A549 (cell line): ENCODE data around the gene ANK3. TPM values are rescaled to one million over a fixed set of nuclear protein-coding genes. Genes with fewer than 3 reads are reported as not detected.

Experiments
- ATAC-seq, 2 experiments: fragments of 200-7000 bp in 1 of 2; fragments of >200 bp in 1 of 2; cut with Nextera tagmentation in 1 of 2; cut with Tn5 transposase in 1 of 2; 3 replicates each; pipeline versions ENCODE4 v1.8.0 to v1.9.1; 2018 to 2020; ENCODE audit warnings: mild to moderate bottlenecking in 1 of 2, moderate library complexity in 1 of 2
- CTCF ChIA-PET: fragments of 300-600 bp; sonication (Branson Sonifier 250); formaldehyde crosslinking; extraction: SDS; loops from one replicate; lab custom pipeline; 2021; ENCODE audit warnings: antibody characterized with exemption, inconsistent platforms; lab: Yijun Ruan, JAX
- POLR2A ChIA-PET: fragments of 350-600 bp; formaldehyde crosslinking; extraction: SDS; loops from one replicate; lab custom pipeline; 2021; ENCODE audit warnings: antibody characterized with exemption, inconsistent platforms; lab: Yijun Ruan, JAX
- DNase-seq, 2 experiments: peaks; one replicate each; pipeline versions ENCODE4 v3.0.0 to v3.0.0-alpha.2; 2011 to 2016; ENCODE audit warnings: low read depth in 1 of 2, low spot score in 1 of 2
- FAIRE-seq: peaks from 2 replicates; lab custom pipeline; 2011; peaks lifted over from hg19 to GRCh38; lab: Jason Lieb, UNC
- H3K27ac ChIP-seq, 2 experiments: fragments of >200 bp; sonication (Bioruptor Twin); formaldehyde crosslinking; 3 replicates each; pipeline ENCODE4 v1.5.1; 2016 to 2017
- H3K4me1 ChIP-seq: fragments of >200 bp; sonication (Bioruptor Twin); formaldehyde crosslinking; 3 replicates; pipeline ENCODE4 v1.6.1; 2016
- H3K4me2 ChIP-seq: fragments of >200 bp; sonication (Bioruptor Twin); formaldehyde crosslinking; 3 replicates; pipeline ENCODE4 v1.6.1; 2016
- H3K4me3 ChIP-seq: fragments of >200 bp; sonication (Bioruptor Twin); formaldehyde crosslinking; 3 replicates; pipeline ENCODE4 v1.5.1; 2016
- H3K9me3 ChIP-seq: fragments of >200 bp; sonication (Bioruptor Twin); formaldehyde crosslinking; 3 replicates; pipeline ENCODE4 v1.6.1; 2016
- BHLHE40 ChIP-seq: IDR thresholded peaks from 2 replicates; pipeline ENCODE4 v1.6.1; 2012; ENCODE audit warnings: low read depth, low read length, inconsistent platforms
- CBX2 ChIP-seq: fragments of 200-600 bp; sonication (generic); IDR thresholded peaks from 2 replicates; pipeline ENCODE4 v1.6.1; 2016; ENCODE audit warnings: low read depth, mild to moderate bottlenecking, borderline replicate concordance
- CBX8 ChIP-seq: fragments of 200-600 bp; sonication (generic); IDR thresholded peaks from 2 replicates; pipeline ENCODE4 v1.6.1; 2016
- FOSB ChIP-seq: fragments of 250-450 bp; sonication (Bioruptor Pico); IDR thresholded peaks from 2 replicates; pipeline ENCODE4 v1.5.0; 2020; ENCODE audit warnings: mild to moderate bottlenecking, moderate library complexity
- FOXS1 ChIP-seq: fragments of 250-450 bp; sonication (Bioruptor Pico); IDR thresholded peaks from 2 replicates; pipeline ENCODE4 v1.5.0; 2020; ENCODE audit warnings: mild to moderate bottlenecking, moderate library complexity
- HDAC2 ChIP-seq: fragments of 200-600 bp; sonication (generic); IDR thresholded peaks from 2 replicates; pipeline ENCODE4 v1.6.1; 2016
- HEYL ChIP-seq: fragments of 250-450 bp; sonication (Bioruptor Pico); IDR thresholded peaks from 2 replicates; pipeline ENCODE4 v1.8.0; 2021; ENCODE audit warnings: mild to moderate bottlenecking, moderate library complexity
- HOXA7 ChIP-seq: fragments of 250-450 bp; sonication (Bioruptor Pico); IDR thresholded peaks from 2 replicates; pipeline ENCODE4 v1.5.0; 2020; ENCODE audit warnings: mild to moderate bottlenecking, moderate library complexity
- JUNB ChIP-seq: fragments of >200 bp; sonication (Bioruptor Twin); formaldehyde crosslinking; IDR thresholded peaks from 2 replicates; pipeline ENCODE4 v1.6.1; 2016
- KDM5A ChIP-seq: fragments of 200-600 bp; sonication (generic); IDR thresholded peaks from 2 replicates; pipeline ENCODE4 v1.6.1; 2016; ENCODE audit warnings: antibody characterized with exemption, mild to moderate bottlenecking
- MAZ ChIP-seq: fragments of 150-350 bp; IDR thresholded peaks from 2 replicates; pipeline ENCODE4 v1.6.1; 2014; ENCODE audit warnings: antibody characterized with exemption, low read depth, low read length, borderline replicate concordance
- MYC ChIP-seq: IDR thresholded peaks from 2 replicates; pipeline ENCODE4 v1.6.1; 2012; ENCODE audit warnings: mild to moderate bottlenecking, inconsistent platforms, low read length, improper control_type of control experiment, borderline replicate concordance
- NFE2L2 ChIP-seq: fragments of 150-350 bp; conservative IDR thresholded peaks from 2 replicates; pipeline ENCODE4 v1.6.1; 2014; ENCODE audit warnings: low read length
- NR3C1 ChIP-seq: fragments of >200 bp; sonication (Bioruptor Twin); formaldehyde crosslinking; IDR thresholded peaks from 3 replicates; pipeline ENCODE4 v1.6.1; 2017
- POLR2A ChIP-seq: IDR thresholded peaks from 2 replicates; pipeline ENCODE4 v1.6.1; 2012; ENCODE audit warnings: mild to moderate bottlenecking, low read length
- TP53 ChIP-seq: fragments of 250-450 bp; sonication (Bioruptor Pico); IDR thresholded peaks from 2 replicates; pipeline ENCODE4 v1.5.0; 2021; ENCODE audit warnings: mild to moderate bottlenecking, moderate library complexity
- ZNF302 ChIP-seq: fragments of 250-450 bp; sonication (Bioruptor Pico); IDR thresholded peaks from 2 replicates; pipeline ENCODE4 v1.9.0; 2021; ENCODE audit warnings: inconsistent platforms, mild to moderate bottlenecking, moderate library complexity
- WGBS: methylation state at CpG from one replicate; pipeline ENCODE4 v1.1.6; 2017; ENCODE audit errors: missing lambda C conversion rate; 5-methylcytosine and 5-hydroxymethylcytosine counted together
- polyA plus RNA-seq, 4 experiments: library from polyadenylated mRNA; depleted of rRNA in 3 of 4; stranded (reverse); fragments of >200 nt; fragmentation: RNase III in 1 of 4; extraction: RNeasy Plus Mini Kit Qiagen cat#74134 plus additional on column Dnase treatment in 1 of 4; gene quantifications; 2 replicates in 3 of 4; 3 replicates in 1 of 4; pipeline ENCODE4 v1.2.3, GENCODE V29; 2011 to 2017
- TF ChIP-seq, protein P1 (sequence below): fragments of >200 bp; sonication (Bioruptor Twin); formaldehyde crosslinking; IDR thresholded peaks from 2 replicates; pipeline ENCODE4 v1.6.1; 2016
- TF ChIP-seq, protein P2 (sequence below): fragments of 250-450 bp; sonication (Bioruptor Pico); IDR thresholded peaks from 2 replicates; pipeline ENCODE4 v1.5.0; 2021; ENCODE audit warnings: mild to moderate bottlenecking, moderate library complexity, borderline replicate concordance
- TF ChIP-seq, protein P3 (sequence below): fragments of >200 bp; sonication (Bioruptor Twin); formaldehyde crosslinking; IDR thresholded peaks from 3 replicates; pipeline ENCODE4 v1.6.1; 2016

Gene ANK3
- polyA plus RNA-seq, 2 of the 4 experiments (the other 2 are of a cell fraction): 0.56 to 5.4 TPM

DNA sequence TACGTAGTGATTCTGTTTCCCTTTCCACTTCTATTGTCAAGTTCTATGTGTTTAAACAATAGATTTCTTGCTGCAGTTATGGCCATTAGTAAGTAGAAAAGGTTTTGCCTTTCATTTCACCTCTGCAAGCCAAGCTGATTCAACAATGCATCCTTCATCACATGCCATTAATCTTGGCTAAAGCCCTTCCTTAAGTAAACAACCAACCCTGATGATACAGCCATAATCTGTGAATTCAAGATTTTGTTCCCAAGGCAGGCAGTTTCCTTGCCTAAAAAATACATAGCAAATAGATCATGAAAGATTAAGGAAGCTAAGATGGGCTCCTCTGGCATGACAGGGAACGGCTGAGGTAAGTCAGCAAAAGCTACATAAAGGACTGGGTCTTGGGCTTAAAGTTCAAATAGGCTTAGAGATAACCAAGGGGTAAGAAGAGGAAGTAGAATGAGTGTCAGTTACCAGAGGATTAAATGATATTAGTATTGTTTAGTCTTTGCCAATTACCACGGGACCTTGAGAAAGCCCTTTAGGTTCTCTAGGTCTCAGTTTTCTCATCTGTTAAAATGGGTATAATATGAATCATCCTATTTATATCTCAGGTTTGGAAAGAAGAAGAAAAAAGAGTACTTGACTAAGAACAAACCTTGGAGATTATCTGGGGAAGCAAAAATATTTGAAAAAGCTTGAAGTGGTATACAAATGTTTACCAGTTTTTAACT is 35.9 kb upstream of the ANK3 start (continued):
- TF ChIP-seq FOXS1 (CRISPR knock-in tag) (peak; percentile 86; the same call in 1 of the 2 replicates), MYC (no peak), HDAC2 (no peak)

DNA sequence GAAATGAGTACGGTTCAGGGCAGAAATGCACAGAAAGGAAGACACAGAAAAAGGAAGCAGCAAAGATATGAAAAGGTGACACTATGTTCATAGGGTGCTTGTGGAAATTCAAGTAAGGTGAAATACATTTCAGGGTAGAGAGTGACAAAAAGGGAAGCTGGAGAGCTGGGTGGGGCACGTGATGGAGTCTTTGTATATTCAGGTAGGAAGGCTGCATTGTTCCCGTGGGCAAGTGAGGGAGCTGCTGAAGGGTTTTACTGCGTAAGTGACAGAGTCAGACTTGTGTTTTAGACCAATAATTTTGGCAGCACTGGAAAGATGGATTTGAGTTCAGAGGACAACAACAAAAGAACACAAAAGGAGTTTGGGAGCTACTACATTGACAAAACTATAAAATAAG is 35.3 kb upstream of the ANK3 start:
- peak overlapping the region; percentile 76 to 83 for H3K27ac ChIP-seq
- TF ChIP-seq MAZ (no peak), NFE2L2 (no peak), HEYL (no peak), KDM5A (no peak), ZNF302 (no peak), BHLHE40 (no peak), HOXA7 (no peak), TP53 (no peak), JUNB (no peak), FOSB (CRISPR knock-in tag) (no peak), POLR2A (no peak)
- TF ChIP-seq, protein P1, sequence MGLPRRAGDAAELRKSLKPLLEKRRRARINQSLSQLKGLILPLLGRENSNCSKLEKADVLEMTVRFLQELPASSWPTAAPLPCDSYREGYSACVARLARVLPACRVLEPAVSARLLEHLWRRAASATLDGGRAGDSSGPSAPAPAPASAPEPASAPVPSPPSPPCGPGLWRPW: no peak
- TF ChIP-seq, protein P2, sequence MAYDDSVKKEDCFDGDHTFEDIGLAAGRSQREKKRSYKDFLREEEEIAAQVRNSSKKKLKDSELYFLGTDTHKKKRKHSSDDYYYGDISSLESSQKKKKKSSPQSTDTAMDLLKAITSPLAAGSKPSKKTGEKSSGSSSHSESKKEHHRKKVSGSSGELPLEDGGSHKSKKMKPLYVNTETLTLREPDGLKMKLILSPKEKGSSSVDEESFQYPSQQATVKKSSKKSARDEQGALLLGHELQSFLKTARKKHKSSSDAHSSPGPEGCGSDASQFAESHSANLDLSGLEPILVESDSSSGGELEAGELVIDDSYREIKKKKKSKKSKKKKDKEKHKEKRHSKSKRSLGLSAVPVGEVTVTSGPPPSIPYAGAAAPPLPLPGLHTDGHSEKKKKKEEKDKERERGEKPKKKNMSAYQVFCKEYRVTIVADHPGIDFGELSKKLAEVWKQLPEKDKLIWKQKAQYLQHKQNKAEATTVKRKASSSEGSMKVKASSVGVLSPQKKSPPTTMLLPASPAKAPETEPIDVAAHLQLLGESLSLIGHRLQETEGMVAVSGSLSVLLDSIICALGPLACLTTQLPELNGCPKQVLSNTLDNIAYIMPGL: no peak
- TF ChIP-seq, protein P3, sequence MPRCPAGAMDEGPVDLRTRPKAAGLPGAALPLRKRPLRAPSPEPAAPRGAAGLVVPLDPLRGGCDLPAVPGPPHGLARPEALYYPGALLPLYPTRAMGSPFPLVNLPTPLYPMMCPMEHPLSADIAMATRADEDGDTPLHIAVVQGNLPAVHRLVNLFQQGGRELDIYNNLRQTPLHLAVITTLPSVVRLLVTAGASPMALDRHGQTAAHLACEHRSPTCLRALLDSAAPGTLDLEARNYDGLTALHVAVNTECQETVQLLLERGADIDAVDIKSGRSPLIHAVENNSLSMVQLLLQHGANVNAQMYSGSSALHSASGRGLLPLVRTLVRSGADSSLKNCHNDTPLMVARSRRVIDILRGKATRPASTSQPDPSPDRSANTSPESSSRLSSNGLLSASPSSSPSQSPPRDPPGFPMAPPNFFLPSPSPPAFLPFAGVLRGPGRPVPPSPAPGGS: no peak
- TF ChIP-seq, all 56 proteins: peak for 0
- FAIRE-seq (no peak), DNase-seq (no peak), ATAC-seq (peak in 1 of 2 experiments; percentile 22; a peak in 2 of 6 replicates)
- 64% methylated on average over 4 of the region's 4 CpGs for WGBS
- ChIA-PET CTCF (interaction anchor here (1.0 to 2.1 kb wide), 5 partner anchors 10 to 216 kb away, joined by 3 to 6 read pairs (median 3); partner anchors contain the start of gene ANK3), POLR2A (no interaction called here)
- H3K4me2 ChIP-seq: peak overlapping the region; percentile 64
- H3K4me3 ChIP-seq: no peak overlapping the region
- no peaks in the 10 kb centered on the region for H3K9me3 ChIP-seq
- H3K4me1 ChIP-seq: peaks cover 75% of the 10 kb centered on the region

DNA sequence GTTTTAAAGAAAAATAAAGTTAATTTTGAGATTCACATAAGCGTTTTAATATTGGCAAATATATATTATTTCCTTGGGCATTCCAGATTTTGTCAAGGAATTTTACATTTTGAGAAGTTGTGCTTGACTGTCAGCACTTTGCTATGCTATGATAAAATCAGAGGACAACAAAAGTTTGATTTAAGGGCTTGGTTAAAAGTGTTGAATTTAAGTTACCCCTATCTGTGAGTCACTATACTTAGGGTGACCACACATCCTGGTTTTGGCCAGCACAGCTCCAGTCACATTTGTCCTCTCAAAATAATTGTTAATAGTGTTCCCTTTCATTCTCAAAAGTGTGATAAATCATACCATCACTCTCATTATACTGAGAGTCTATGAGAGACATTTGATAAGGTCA is 34.2 kb upstream of the ANK3 start:
- Histone ChIP-seq H3K4me3 (no peak overlapping the region), H3K4me2 (no peak overlapping the region)

DNA sequence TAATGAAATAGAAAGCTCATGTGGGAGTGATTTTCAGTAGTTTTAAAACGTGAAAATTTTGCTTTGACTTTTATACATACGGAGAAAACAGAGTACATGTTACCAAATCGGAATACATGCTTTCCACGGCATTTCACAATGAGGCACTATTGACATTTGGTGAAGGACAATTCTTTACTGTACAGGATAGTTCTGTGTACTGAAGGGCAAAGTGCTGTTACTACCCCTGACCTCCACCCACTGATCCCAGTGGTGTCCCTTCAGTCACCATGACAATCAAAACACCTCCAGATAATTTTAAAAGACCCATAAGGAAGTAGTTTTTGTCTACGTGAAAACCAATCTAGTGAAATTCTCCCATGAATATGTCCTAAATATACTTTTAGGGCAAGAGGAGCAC is 33.1 kb upstream of the ANK3 start:
- Histone ChIP-seq H3K4me2 (no peak overlapping the region), H3K4me1 (peaks cover 59% of the 10 kb centered on the region), H3K9me3 (no peaks in the 10 kb centered on the region), H3K4me3 (no peak overlapping the region), H3K27ac (peak overlapping the region in 1 of 2 experiments; percentile 24; a peak in 2 of 6 replicates)
- ChIA-PET POLR2A (no interaction called here), CTCF (interaction anchor here (0.9 to 1.6 kb wide), 2 partner anchors 13 to 21 kb away, joined by 3 to 4 read pairs; no protein-coding TSS in a partner anchor)
- FAIRE-seq (no peak), ATAC-seq (no peak), DNase-seq (no peak)
- no peak for TF ChIP-seq CBX2
- TF ChIP-seq FOXS1 (CRISPR knock-in tag): no peak
- TF ChIP-seq HEYL: no peak
- WGBS: 76% methylated on average over 5 of the region's 5 CpGs

More for the DNA sequence above, 34.2 kb upstream of the ANK3 start:
- peaks cover 65% of the 10 kb centered on the region for H3K4me1 ChIP-seq
- no peaks in the 10 kb centered on the region for H3K9me3 ChIP-seq
- no peak for FAIRE-seq
- no peak for ATAC-seq
- CTCF ChIA-PET: interaction anchor here (0.6 to 1.0 kb wide), 2 partner anchors 14 to 215 kb away, joined by 4 to 5 read pairs; no protein-coding TSS in a partner anchor
- DNase-seq: no peak
- TF ChIP-seq CBX8: no peak
- TF ChIP-seq NR3C1: no peak
- WGBS: 44% methylated on average over 1 of the region's 1 CpG
- POLR2A ChIA-PET: no interaction called here
- H3K27ac ChIP-seq: peak overlapping the region; percentile 7 to 56; a peak in 4 of 6 replicates
